IMR-90 (cell line): Measurements from ENCODE around the gene TENT5C. TPM values are rescaled to one million over a fixed set of nuclear protein-coding genes. Genes with fewer than 3 reads are reported as not detected.

Experiments used
- ATAC-seq: fragments of 200-7000 bp; cut with Tn5 transposase; 2 replicates; pipeline ENCODE4 v1.9.1; 2020; ENCODE audit warnings: low read depth, mild to moderate bottlenecking, moderate library complexity
- BruUV-seq: library from RNA; stranded (reverse); fragments of 400-500 nt; replicated peaks from 2 replicates; lab custom pipeline; 2021; lab: Mats Ljungman, UMichigan
- CTCF ChIA-PET: fragments of 300-600 bp; formaldehyde crosslinking; extraction: SDS; loops from one replicate; lab custom pipeline; 2021; ENCODE audit warnings: antibody characterized with exemption; lab: Yijun Ruan, JAX
- POLR2A ChIA-PET: fragments of 300-600 bp; sonication (Branson Sonifier 250); formaldehyde crosslinking; loops from one replicate; lab custom pipeline; 2022; ENCODE audit warnings: antibody characterized with exemption; ENCODE audit not compliant: unreplicated experiment; lab: Charles Lee
- DNase-seq: peaks from one replicate; pipeline ENCODE4 v3.0.0; 2013
- H2AFZ ChIP-seq: replicated peaks from 2 replicates; pipeline ENCODE3; 2013; ENCODE audit warnings: low read length, mild to moderate bottlenecking; ENCODE audit not compliant: poor library complexity
- H2AK5ac ChIP-seq: 2 replicates; pipeline ENCODE4 v1.6.1; 2013; ENCODE audit warnings: low read depth, low read length, inconsistent platforms
- H2AK9ac ChIP-seq: replicated peaks from 2 replicates; pipeline ENCODE3; 2013; ENCODE audit warnings: mild to moderate bottlenecking, low read depth, low read length, moderate library complexity; ENCODE audit not compliant: poor library complexity
- H2BK120ac ChIP-seq: 2 replicates; pipeline ENCODE4 v1.6.1; 2013; ENCODE audit warnings: low read depth, low read length, inconsistent platforms
- H2BK15ac ChIP-seq: 3 replicates; pipeline ENCODE4 v1.6.1; 2013; ENCODE audit warnings: low read depth, low read length, inconsistent platforms
- H2BK20ac ChIP-seq: 2 replicates; pipeline ENCODE4 v1.6.1; 2013; ENCODE audit warnings: low read depth, mild to moderate bottlenecking, inconsistent platforms, low read length, moderate library complexity
- H2BK5ac ChIP-seq: 2 replicates; pipeline ENCODE4 v1.6.1; 2013; ENCODE audit warnings: mild to moderate bottlenecking, low read depth, low read length, inconsistent platforms; ENCODE audit not compliant: poor library complexity, severe bottlenecking
- H3K14ac ChIP-seq: replicated peaks from 2 replicates; pipeline ENCODE4 v1.6.1; 2013; ENCODE audit warnings: low read depth, low read length, inconsistent platforms
- H3K18ac ChIP-seq: 2 replicates; pipeline ENCODE4 v1.6.1; 2013; ENCODE audit warnings: low read depth, low read length, control low read depth
- H3K23ac ChIP-seq: 2 replicates; pipeline ENCODE4 v1.6.1; 2013; ENCODE audit warnings: low read depth, low read length, inconsistent platforms
- H3K27ac ChIP-seq: 2 replicates; pipeline ENCODE4 v1.5.1; 2013; ENCODE audit warnings: mild to moderate bottlenecking, control low read depth, low read length; ENCODE audit not compliant: insufficient read depth
- H3K27me3 ChIP-seq: 2 replicates; pipeline ENCODE4 v1.6.1; 2013; ENCODE audit warnings: low read length; ENCODE audit not compliant: control insufficient read depth, insufficient read depth
- H3K36me3 ChIP-seq: 2 replicates; pipeline ENCODE4 v1.6.1; 2013; ENCODE audit warnings: low read length, mixed read lengths; ENCODE audit not compliant: control insufficient read depth, insufficient read depth
- H3K4ac ChIP-seq: 2 replicates; pipeline ENCODE4 v1.6.1; 2013; ENCODE audit warnings: low read depth, low read length, inconsistent platforms
- H3K4me1 ChIP-seq: 2 replicates; pipeline ENCODE4 v1.6.1; 2013; ENCODE audit warnings: low read length, mixed read lengths; ENCODE audit not compliant: control insufficient read depth, insufficient read depth
- H3K4me2 ChIP-seq: 2 replicates; pipeline ENCODE4 v1.6.1; 2013; ENCODE audit warnings: low read depth, mild to moderate bottlenecking, control low read depth, low read length, moderate library complexity
- H3K4me3 ChIP-seq: 2 replicates; pipeline ENCODE4 v1.5.1; 2013; ENCODE audit warnings: low read depth, mild to moderate bottlenecking, control low read depth, low read length, moderate library complexity; ENCODE audit not compliant: insufficient read depth
- H3K56ac ChIP-seq: 2 replicates; pipeline ENCODE4 v1.6.1; 2013; ENCODE audit warnings: low read length, inconsistent platforms; ENCODE audit not compliant: insufficient read depth; ENCODE audit errors: extremely low read depth
- H3K79me1 ChIP-seq, 2 experiments: 2 replicates each; pipeline ENCODE4 v1.6.1; 2013; ENCODE audit warnings: low read length in 2 of 2, inconsistent platforms in 1 of 2, low read depth in 1 of 2
- H3K9ac ChIP-seq: 2 replicates; pipeline ENCODE4 v1.6.1; 2013; ENCODE audit warnings: low read depth, low read length, control low read depth
- H3K9me1 ChIP-seq: 2 replicates; pipeline ENCODE4 v1.6.1; 2013; ENCODE audit warnings: low read length, inconsistent platforms; ENCODE audit not compliant: insufficient read depth
- H3K9me3 ChIP-seq: 2 replicates; pipeline ENCODE4 v1.6.1; 2013; ENCODE audit warnings: low read length; ENCODE audit not compliant: control insufficient read depth, insufficient read depth
- H4K20me1 ChIP-seq: 2 replicates; pipeline ENCODE4 v1.6.1; 2013; ENCODE audit warnings: low read length, inconsistent platforms; ENCODE audit not compliant: insufficient read depth
- H4K5ac ChIP-seq: 2 replicates; pipeline ENCODE4 v1.6.1; 2013; ENCODE audit warnings: mild to moderate bottlenecking, low read depth, low read length, control low read depth
- H4K8ac ChIP-seq, 2 experiments: 2 replicates each; pipeline ENCODE4 v1.6.1; 2013; ENCODE audit warnings: low read depth in 2 of 2, low read length in 2 of 2, control low read depth in 1 of 2, inconsistent platforms in 1 of 2
- H4K91ac ChIP-seq: 2 replicates; pipeline ENCODE4 v1.6.1; 2013; ENCODE audit warnings: low read depth, low read length, inconsistent platforms; ENCODE audit not compliant: insufficient read depth
- BHLHE40 ChIP-seq: fragments of 150-350 bp; IDR thresholded peaks from 2 replicates; pipeline ENCODE4 v1.6.1; 2016; ENCODE audit warnings: mild to moderate bottlenecking, low read depth, low read length
- CEBPB ChIP-seq: IDR thresholded peaks from 2 replicates; pipeline ENCODE4 v1.6.1; 2012; ENCODE audit warnings: low read depth, low read length, improper control_type of control experiment
- CHD1 ChIP-seq: IDR thresholded peaks from 2 replicates; pipeline ENCODE4 v1.6.1; 2012; ENCODE audit warnings: low read depth, low read length, improper control_type of control experiment
- FOS ChIP-seq: fragments of 150-350 bp; IDR thresholded peaks from 2 replicates; pipeline ENCODE4 v1.6.1; 2016; ENCODE audit warnings: low read depth, low read length
- MAFK ChIP-seq: IDR thresholded peaks from 2 replicates; pipeline ENCODE4 v1.6.1; 2012; ENCODE audit warnings: low read depth, low read length, improper control_type of control experiment
- MAZ ChIP-seq: IDR thresholded peaks from 2 replicates; pipeline ENCODE4 v1.6.1; 2012; ENCODE audit warnings: low read depth, mild to moderate bottlenecking, low read length, improper control_type of control experiment, moderate library complexity, borderline replicate concordance
- MXI1 ChIP-seq: IDR thresholded peaks from 2 replicates; pipeline ENCODE4 v1.6.1; 2012; ENCODE audit warnings: low read depth, mild to moderate bottlenecking, low read length, moderate library complexity, borderline replicate concordance
- NFE2L2 ChIP-seq: fragments of 150-350 bp; IDR thresholded peaks from 2 replicates; pipeline ENCODE4 v1.6.1; 2016; ENCODE audit warnings: low read depth, mild to moderate bottlenecking, low read length
- POLR2A ChIP-seq: IDR thresholded peaks from 2 replicates; pipeline ENCODE4 v1.6.1; 2012; ENCODE audit warnings: mild to moderate bottlenecking, low read depth, low read length
- RAD21 ChIP-seq: IDR thresholded peaks from 2 replicates; pipeline ENCODE4 v1.6.1; 2012; ENCODE audit warnings: low read length, improper control_type of control experiment
- RCOR1 ChIP-seq: IDR thresholded peaks from 2 replicates; pipeline ENCODE4 v1.6.1; 2012; ENCODE audit warnings: mild to moderate bottlenecking, low read length, improper control_type of control experiment; ENCODE audit not compliant: insufficient replicate concordance
- RFX5 ChIP-seq: IDR thresholded peaks from 2 replicates; pipeline ENCODE4 v1.8.0; 2012; ENCODE audit warnings: low read depth, mild to moderate bottlenecking, low read length, moderate library complexity
- SMC3 ChIP-seq: fragments of 150-350 bp; IDR thresholded peaks from 2 replicates; pipeline ENCODE4 v1.6.1; 2016; ENCODE audit warnings: low read depth, mild to moderate bottlenecking, antibody characterized with exemption, low read length, moderate library complexity
- WGBS, 2 experiments: methylation state at CpG; one replicate each; pipeline versions ENCODE4 v1.1.5 to v1.1.7; 2013; ENCODE audit warnings: missing lambda C conversion rate in 2 of 2; ENCODE audit not compliant: insufficient read length in 1 of 2; ENCODE audit errors: extremely low coverage in 2 of 2; 5-methylcytosine and 5-hydroxymethylcytosine counted together
- dilution Hi-C: fragments of 300-500 bp; cut with HindIII; formaldehyde crosslinking; loops from one replicate; pipeline ENCODE4 v1.14.3; 2018; ENCODE audit warnings: low sequenced_read_pairs; ENCODE audit not compliant: unreplicated experiment
- in situ Hi-C: fragments of 300-500 bp; cut with MboI; formaldehyde crosslinking; loops from 3 replicates; pipeline ENCODE4 v1.14.3; 2019; ENCODE audit warnings: low sequenced_read_pairs, inconsistent platforms, mixed read lengths
- intact Hi-C: fragments of 100-400 bp; cut with micrococcal nuclease; formaldehyde crosslinking; loops from 2 replicates; pipeline ENCODE4 v1.10.0; 2022
- polyA plus RNA-seq, 3 experiments: library from polyadenylated mRNA; depleted of rRNA; stranded (reverse); fragments of >200 nt; gene quantifications; 2 replicates each; pipeline ENCODE4 v1.2.3, GENCODE V29; 2012; ENCODE audit warnings: low replicate concordance in 1 of 3
- total RNA-seq: library from RNA; depleted of rRNA; stranded (reverse); fragments of >200 nt; gene quantifications from 2 replicates; pipeline ENCODE4 v1.2.3, GENCODE V29; 2012
- TF ChIP-seq, protein P1 (sequence below): fragments of 150-350 bp; IDR thresholded peaks from 2 replicates; pipeline ENCODE4 v1.6.1; 2016; ENCODE audit warnings: low read depth, mild to moderate bottlenecking, low read length, moderate library complexity, borderline replicate concordance
- TF ChIP-seq, protein P2 (sequence below): conservative IDR thresholded peaks from 2 replicates; pipeline ENCODE4 v1.5.1; 2012; ENCODE audit warnings: mild to moderate bottlenecking, low read depth, low read length, improper control_type of control experiment
- TF ChIP-seq, protein P3 (sequence below): fragments of 150-350 bp; IDR thresholded peaks from 2 replicates; pipeline ENCODE4 v1.6.1; 2017; ENCODE audit warnings: mild to moderate bottlenecking, antibody characterized with exemption, low read length, low read depth

TENT5C gene
- total and polyA plus RNA-seq, 2 of the 4 experiments (the other 2 are of a cell fraction): 1.5 to 4.1 TPM

DNA sequence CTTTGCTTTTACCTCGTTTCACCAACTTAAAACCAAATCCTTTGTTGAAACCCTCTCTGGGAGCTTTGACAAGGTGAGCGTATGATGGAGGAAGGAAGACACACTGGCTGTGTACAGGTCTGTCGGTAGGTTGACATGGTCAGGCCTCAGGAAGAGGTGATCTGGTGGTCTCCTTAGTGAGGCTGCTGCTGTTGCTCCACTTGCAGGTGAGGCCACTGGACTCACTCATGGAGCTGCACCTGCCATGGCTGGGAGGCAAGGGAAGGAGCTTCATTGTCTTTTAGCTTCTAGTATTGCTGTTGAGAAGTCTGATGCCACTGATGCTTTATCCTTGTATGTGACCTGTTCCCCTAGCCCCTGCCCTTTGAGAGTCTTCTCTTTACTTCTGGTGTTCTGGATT, 35.7 kb downstream of the TENT5C start:
- Histone ChIP-seq H3K27ac (no peak overlapping the region), H3K4me2 (no peak overlapping the region), H3K23ac (no peak overlapping the region), H2BK5ac (no peak overlapping the region), H4K8ac (no peak overlapping the region), H3K4ac (no peak overlapping the region), H3K9ac (no peak overlapping the region), H2AK9ac (no peak overlapping the region), H2BK120ac (no peak overlapping the region), H3K4me3 (no peak overlapping the region), H2AFZ (no peak overlapping the region), H3K9me1 (no peaks in the 10 kb centered on the region), H2AK5ac (no peak overlapping the region), H3K4me1 (peaks cover 2% of the 10 kb centered on the region; the same call in 1 of the 2 replicates), H3K14ac (no peak overlapping the region), H4K20me1 (no peaks in the 10 kb centered on the region), H2BK15ac (no peak overlapping the region), H3K36me3 (no peaks in the 10 kb centered on the region), H3K18ac (no peak overlapping the region), H2BK20ac (no peak overlapping the region), H3K79me1 (no peaks in the 10 kb centered on the region), H3K56ac (no peak overlapping the region), H3K27me3 (no peaks in the 10 kb centered on the region; the same call in none of the 2 replicates), H4K5ac (no peak overlapping the region), H4K91ac (no peak overlapping the region), H3K9me3 (no peaks in the 10 kb centered on the region)
- in situ Hi-C loops (no loop called here), dilution Hi-C loops (no loop called here), intact Hi-C loops (no loop called here)
- ChIA-PET POLR2A (no interaction called here), CTCF (interaction anchor here (0.6 to 1.0 kb wide), 2 partner anchors 12 to 1898 kb away, joined by 3 to 8 read pairs; no protein-coding TSS in a partner anchor)
- no TSS peak for BruUV-seq
- no CpG with 5 or more reads among the region's 3 CpGs for WGBS, 2 experiments
- TF ChIP-seq MAFK (no peak), FOS (no peak), CEBPB (no peak), NFE2L2 (no peak), MAZ (no peak), MXI1 (no peak), RAD21 (no peak), RFX5 (no peak), RCOR1 (no peak), CHD1 (no peak), POLR2A (no peak), SMC3 (no peak), BHLHE40 (no peak)
- TF ChIP-seq, protein P1, sequence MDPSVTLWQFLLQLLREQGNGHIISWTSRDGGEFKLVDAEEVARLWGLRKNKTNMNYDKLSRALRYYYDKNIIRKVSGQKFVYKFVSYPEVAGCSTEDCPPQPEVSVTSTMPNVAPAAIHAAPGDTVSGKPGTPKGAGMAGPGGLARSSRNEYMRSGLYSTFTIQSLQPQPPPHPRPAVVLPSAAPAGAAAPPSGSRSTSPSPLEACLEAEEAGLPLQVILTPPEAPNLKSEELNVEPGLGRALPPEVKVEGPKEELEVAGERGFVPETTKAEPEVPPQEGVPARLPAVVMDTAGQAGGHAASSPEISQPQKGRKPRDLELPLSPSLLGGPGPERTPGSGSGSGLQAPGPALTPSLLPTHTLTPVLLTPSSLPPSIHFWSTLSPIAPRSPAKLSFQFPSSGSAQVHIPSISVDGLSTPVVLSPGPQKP: no peak
- TF ChIP-seq, protein P2, sequence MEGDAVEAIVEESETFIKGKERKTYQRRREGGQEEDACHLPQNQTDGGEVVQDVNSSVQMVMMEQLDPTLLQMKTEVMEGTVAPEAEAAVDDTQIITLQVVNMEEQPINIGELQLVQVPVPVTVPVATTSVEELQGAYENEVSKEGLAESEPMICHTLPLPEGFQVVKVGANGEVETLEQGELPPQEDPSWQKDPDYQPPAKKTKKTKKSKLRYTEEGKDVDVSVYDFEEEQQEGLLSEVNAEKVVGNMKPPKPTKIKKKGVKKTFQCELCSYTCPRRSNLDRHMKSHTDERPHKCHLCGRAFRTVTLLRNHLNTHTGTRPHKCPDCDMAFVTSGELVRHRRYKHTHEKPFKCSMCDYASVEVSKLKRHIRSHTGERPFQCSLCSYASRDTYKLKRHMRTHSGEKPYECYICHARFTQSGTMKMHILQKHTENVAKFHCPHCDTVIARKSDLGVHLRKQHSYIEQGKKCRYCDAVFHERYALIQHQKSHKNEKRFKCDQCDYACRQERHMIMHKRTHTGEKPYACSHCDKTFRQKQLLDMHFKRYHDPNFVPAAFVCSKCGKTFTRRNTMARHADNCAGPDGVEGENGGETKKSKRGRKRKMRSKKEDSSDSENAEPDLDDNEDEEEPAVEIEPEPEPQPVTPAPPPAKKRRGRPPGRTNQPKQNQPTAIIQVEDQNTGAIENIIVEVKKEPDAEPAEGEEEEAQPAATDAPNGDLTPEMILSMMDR: no peak
- TF ChIP-seq, protein P3, sequence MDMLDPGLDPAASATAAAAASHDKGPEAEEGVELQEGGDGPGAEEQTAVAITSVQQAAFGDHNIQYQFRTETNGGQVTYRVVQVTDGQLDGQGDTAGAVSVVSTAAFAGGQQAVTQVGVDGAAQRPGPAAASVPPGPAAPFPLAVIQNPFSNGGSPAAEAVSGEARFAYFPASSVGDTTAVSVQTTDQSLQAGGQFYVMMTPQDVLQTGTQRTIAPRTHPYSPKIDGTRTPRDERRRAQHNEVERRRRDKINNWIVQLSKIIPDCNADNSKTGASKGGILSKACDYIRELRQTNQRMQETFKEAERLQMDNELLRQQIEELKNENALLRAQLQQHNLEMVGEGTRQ: no peak
- ATAC-seq (no peak), DNase-seq (no peak)
